Esophagus squamous epithelium (tissue), 4 donors: ENCODE results near the gene HRK.

ENCODE experiments used
- CTCF ChIP-seq, 6 experiments: fragments of 450-650 bp in 4 of 6; fragments of 200-600 bp in 2 of 6; sonication (generic) in 2 of 6; IDR thresholded peaks; one replicate each; pipeline ENCODE4 v1.5.1; 2016 to 2019; ENCODE audit warnings: antibody characterized with exemption in 6 of 6, mild to moderate bottlenecking in 4 of 6, moderate library complexity in 4 of 6
- POLR2A ChIP-seq, 4 donors: fragments of 450-650 bp; IDR thresholded peaks; one replicate each; pipeline ENCODE4 v1.6.1; 2017; ENCODE audit warnings: antibody characterized with exemption in 4 of 4, mild to moderate bottlenecking in 4 of 4, moderate library complexity in 3 of 4

- TF ChIP-seq CTCF (IDR thresholded peaks at IDR 0.05) (no peak), POLR2A (IDR thresholded peaks at IDR 0.05) (no peak)
These were observed 27.7 kb downstream of the HRK start for GRCh38 chr12:116853507-116853906.
